Uterus (tissue), 2 donors: ENCODE measurements around the gene SH3BP2.

Source experiments
- POLR2A ChIP-seq, 2 donors: fragments of 450-650 bp; IDR thresholded peaks; one replicate each; pipeline ENCODE4 v1.6.1; 2016; ENCODE audit warnings: antibody characterized with exemption in 2 of 2, mild to moderate bottlenecking in 1 of 2, moderate library complexity in 1 of 2
- TF ChIP-seq, protein P1 (sequence below), 4 experiments: fragments of 200-600 bp in 2 of 4; fragments of 450-650 bp in 2 of 4; sonication (generic) in 2 of 4; IDR thresholded peaks; one replicate each; pipeline ENCODE4 v1.5.1; 2016 to 2019; ENCODE audit warnings: antibody characterized with exemption in 4 of 4, mild to moderate bottlenecking in 2 of 4, moderate library complexity in 1 of 4

DNA sequence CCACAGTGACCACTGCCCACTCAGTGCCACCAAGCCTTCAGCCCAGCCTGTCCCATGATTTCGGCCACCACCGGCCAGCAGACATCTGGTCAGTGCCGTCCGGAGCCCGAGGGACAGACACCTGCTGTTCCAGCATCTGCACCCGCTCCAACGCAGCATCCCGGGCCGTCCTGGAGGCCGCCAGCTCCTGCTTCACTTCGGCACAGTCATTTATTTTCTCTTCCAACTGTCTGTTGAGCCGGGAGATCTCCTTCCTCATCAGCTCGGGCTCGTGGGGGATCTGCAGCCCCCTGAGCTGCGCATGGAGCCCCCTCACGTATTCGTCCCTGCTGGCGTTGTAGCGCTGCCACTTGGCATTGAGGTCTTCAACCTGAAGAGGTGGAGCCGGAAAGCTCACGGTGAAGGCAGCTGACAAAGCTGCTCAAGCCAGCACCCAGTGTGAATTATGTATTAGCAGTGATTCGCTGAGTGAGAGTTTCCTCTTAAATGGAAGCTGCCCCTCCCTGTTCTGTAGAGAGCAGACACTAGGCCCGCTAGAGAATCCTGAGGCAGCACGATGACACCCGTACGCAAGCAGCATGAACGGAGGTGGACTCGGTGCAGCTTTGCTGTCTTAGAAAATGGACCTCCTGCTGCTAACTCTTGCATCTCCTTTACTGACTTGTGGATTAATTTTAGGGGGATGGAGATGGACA lies 48.2 kb upstream of the SH3BP2 start:
- TF ChIP-seq POLR2A (IDR thresholded peaks at IDR 0.05), result no peak
- TF ChIP-seq, protein P1, sequence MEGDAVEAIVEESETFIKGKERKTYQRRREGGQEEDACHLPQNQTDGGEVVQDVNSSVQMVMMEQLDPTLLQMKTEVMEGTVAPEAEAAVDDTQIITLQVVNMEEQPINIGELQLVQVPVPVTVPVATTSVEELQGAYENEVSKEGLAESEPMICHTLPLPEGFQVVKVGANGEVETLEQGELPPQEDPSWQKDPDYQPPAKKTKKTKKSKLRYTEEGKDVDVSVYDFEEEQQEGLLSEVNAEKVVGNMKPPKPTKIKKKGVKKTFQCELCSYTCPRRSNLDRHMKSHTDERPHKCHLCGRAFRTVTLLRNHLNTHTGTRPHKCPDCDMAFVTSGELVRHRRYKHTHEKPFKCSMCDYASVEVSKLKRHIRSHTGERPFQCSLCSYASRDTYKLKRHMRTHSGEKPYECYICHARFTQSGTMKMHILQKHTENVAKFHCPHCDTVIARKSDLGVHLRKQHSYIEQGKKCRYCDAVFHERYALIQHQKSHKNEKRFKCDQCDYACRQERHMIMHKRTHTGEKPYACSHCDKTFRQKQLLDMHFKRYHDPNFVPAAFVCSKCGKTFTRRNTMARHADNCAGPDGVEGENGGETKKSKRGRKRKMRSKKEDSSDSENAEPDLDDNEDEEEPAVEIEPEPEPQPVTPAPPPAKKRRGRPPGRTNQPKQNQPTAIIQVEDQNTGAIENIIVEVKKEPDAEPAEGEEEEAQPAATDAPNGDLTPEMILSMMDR (IDR thresholded peaks at IDR 0.05), result no peak
